Heart left ventricle (tissue), 16 donors: ENCODE measurements around the gene ERC1. TPM values are rescaled to one million over a fixed set of nuclear protein-coding genes. Genes with fewer than 3 reads are reported as not detected.

Source experiments
- ATAC-seq, 4 donors: fragments of 200-7000 bp; cut with Tn5 transposase; one replicate each; pipeline ENCODE4 v1.9.1; 2020 to 2022; ENCODE audit warnings: moderate library complexity in 4 of 4, mild to moderate bottlenecking in 3 of 4, moderate number of reproducible peaks in 1 of 4
- DNase-seq, 5 donors: peaks; one replicate each; pipeline ENCODE4 v3.0.0-alpha.2; 2020
- H3K27ac ChIP-seq, 12 donors: fragments of 200-600 bp; sonication (generic) in 4 of 12; one replicate each; pipeline versions ENCODE4 v1.5.0 to v1.8.0; 2016 to 2022; ENCODE audit warnings: mild to moderate bottlenecking in 2 of 12
- H3K27me3 ChIP-seq, 9 donors: fragments of 200-600 bp; sonication (generic) in 2 of 9; one replicate each; pipeline versions ENCODE4 v1.5.1 to v1.8.0; 2016 to 2022; ENCODE audit warnings: mild to moderate bottlenecking in 3 of 9
- H3K36me3 ChIP-seq, 9 donors: fragments of 200-600 bp; sonication (generic) in 2 of 9; one replicate each; pipeline versions ENCODE4 v1.5.0 to v1.8.0; 2018 to 2022; ENCODE audit warnings: mild to moderate bottlenecking in 2 of 9
- H3K4me1 ChIP-seq, 12 donors: fragments of 200-600 bp; sonication (generic) in 4 of 12; one replicate each; pipeline versions ENCODE4 v1.5.0 to v1.8.0; 2016 to 2022; ENCODE audit warnings: mild to moderate bottlenecking in 3 of 12
- H3K4me3 ChIP-seq, 12 donors: fragments of 200-600 bp; sonication (generic) in 4 of 12; one replicate each; pipeline versions ENCODE4 v1.5.0 to v1.8.0; 2017 to 2022; ENCODE audit warnings: mild to moderate bottlenecking in 9 of 12, moderate library complexity in 4 of 12
- H3K9me3 ChIP-seq, 12 donors: fragments of 200-600 bp; sonication (generic) in 4 of 12; one replicate each; pipeline versions ENCODE4 v1.5.0 to v1.8.0; 2016 to 2022; ENCODE audit warnings: mild to moderate bottlenecking in 1 of 12
- CTCF ChIP-seq, 12 donors: fragments of 200-600 bp; sonication (generic) in 4 of 12; IDR thresholded peaks; one replicate each; pipeline versions ENCODE4 v1.5.0 to v1.8.0; 2018 to 2022; ENCODE audit warnings: antibody characterized with exemption in 12 of 12, mild to moderate bottlenecking in 5 of 12
- POLR2A ChIP-seq, 2 donors: fragments of 450-650 bp; IDR thresholded peaks; one replicate each; pipeline ENCODE4 v1.6.1; 2017; ENCODE audit warnings: antibody characterized with exemption in 2 of 2, mild to moderate bottlenecking in 2 of 2, moderate library complexity in 2 of 2
- WGBS, 4 donors: extraction: QIAGEN DNeasy Blood & Tissue Kit in 2 of 4; methylation state at CpG; one replicate each; pipeline versions ENCODE4 v1.1.5 to v1.1.7; 2013 to 2018; 5-methylcytosine and 5-hydroxymethylcytosine counted together
- intact Hi-C, 10 donors: fragments of 100-400 bp; cut with DNase I; formaldehyde crosslinking; loops; one replicate each; pipeline versions ENCODE4 v1.11.1 to v1.14.2; 2022
- polyA plus RNA-seq, 2 donors: library from polyadenylated mRNA; stranded (reverse); fragments of 200-250 nt; gene quantifications; one replicate each; pipeline ENCODE4 v1.2.3, GENCODE V29; 2013
- total RNA-seq, 9 donors: library from RNA; depleted of rRNA in 2 of 9; stranded (reverse); fragments of >200 nt in 2 of 9; fragmentation: NEBNext Ultra II Directional in 3 of 9; extraction: Animal tissue kit (Norgen Biotek cat#: 25700) in 3 of 9; gene quantifications; one replicate each; pipeline versions ENCODE4 v1.1.0 to v1.2.4, GENCODE V29; 2016 to 2023
- donor health status: ischemic (EF 13 %, LVEDD 7.1; RV severe dilation, severe dysfunction).
- donor health status: healthy with polysubstance abuse.
- donor health status: DM: no; HTN: yes; CAD: no.
- donor health status: DM: no; HTN: no; CAD: no.
- donor health status: ischemic (EF 25% LVEDD 6.9; RV normal size, moderate dysfunction).
- donor health status: ischemic (EF 25% LVEDD 5.7; RV mildly dilated, moderate dysfunction).
- donor health status: healthy.
- donor health status: DM: yes; HTN: yes; CAD: no.
- donor health status: ischemic (EF 35%, LVEDD 5.7; RV mildly dilated, moderate dysfunction).
- donor health status: nonischemic (EF 11% LVEDD 7.7; RV severe dilation, severe dysfunction).
- donor health status: DM: yes; HTN: yes; CAD: no.
- donor health status: PGD.
- donor health status: ischemic (EF 29% LVEDD 5.4; RV normal size, mild dysfunction).
- donor health status: nonischemic (EF 23%, LVEDD 6.1; RV moderate dilation, normal function).

ERC1 gene
- total and polyA plus RNA-seq, 11 donors = 13.5 to 84.0 (median 47.9) TPM

GRCh38 chr12:1273051-1273450 is 282.0 kb downstream of the ERC1 start:
- Histone ChIP-seq H3K27me3 (no peaks in the 10 kb centered on the region), H3K4me3 (no peak overlapping the region), H3K27ac (no peak overlapping the region), H3K9me3 (no peaks in the 10 kb centered on the region), H3K4me1 (peaks cover 0 to 3% (median 0%) of the 10 kb centered on the region in 12 donors), H3K36me3 (peaks cover 0 to 9% (median 0%) of the 10 kb centered on the region in 9 donors)
- WGBS, 4 donors = 92 to 96% (median 94%) methylated on average over 5 of the region's 5 CpGs
- intact Hi-C loops = loop anchor here in 2 of 10 donors (10.0 kb wide), 1 partner anchor 312 kb away; no protein-coding TSS in a partner anchor
- DNase-seq = no peak
- TF ChIP-seq POLR2A (IDR thresholded peaks at IDR 0.05) = no peak
- TF ChIP-seq CTCF (IDR thresholded peaks at IDR 0.05) = no peak
- no peak for ATAC-seq

GRCh38 chr12:1277905-1278304 is 286.9 kb downstream of the ERC1 start:
- Histone ChIP-seq H3K4me3 (no peak overlapping the region), H3K9me3 (no peaks in the 10 kb centered on the region), H3K36me3 (peaks cover 0 to 4% (median 0%) of the 10 kb centered on the region in 9 donors), H3K4me1 (peaks cover 0 to 19% (median 3%) of the 10 kb centered on the region in 12 donors), H3K27me3 (no peaks in the 10 kb centered on the region), H3K27ac (no peak overlapping the region)
- ATAC-seq (no peak), DNase-seq (no peak)
- TF ChIP-seq POLR2A (IDR thresholded peaks at IDR 0.05) = no peak
- TF ChIP-seq CTCF (IDR thresholded peaks at IDR 0.05) = no peak
- 68 to 77% (median 75%) methylated on average over 4 of the region's 4 CpGs for WGBS, 4 donors
- intact Hi-C loops = loop anchor here in 3 of 10 donors (5.0 to 10.0 kb wide), 2 partner anchors 54 to 307 kb away; no protein-coding TSS in a partner anchor

- Histone ChIP-seq H3K36me3 (peaks cover 0 to 4% (median 0%) of the 10 kb centered on the region in 9 donors), H3K27me3 (no peaks in the 10 kb centered on the region), H3K4me3 (no peak overlapping the region), H3K9me3 (no peaks in the 10 kb centered on the region), H3K27ac (no peak overlapping the region), H3K4me1 (peaks cover 0 to 19% (median 3%) of the 10 kb centered on the region in 12 donors)
- WGBS, 4 donors = 37 to 51% (median 44%) methylated on average over 3 of the region's 3 CpGs
- ATAC-seq = no peak
- intact Hi-C loops = loop anchor here in 3 of 10 donors (5.0 to 10.0 kb wide), 2 partner anchors 53 to 306 kb away; no protein-coding TSS in a partner anchor
- DNase-seq = no peak
- TF ChIP-seq CTCF (IDR thresholded peaks at IDR 0.05) (peak in 5 of 12 donors; percentile 11 to 35 (median 31)), POLR2A (IDR thresholded peaks at IDR 0.05) (no peak)
These were observed 288.0 kb downstream of the ERC1 start for GRCh38 chr12:1279050-1279449.

GRCh38 chr12:1280059-1280458 is 289.0 kb downstream of the ERC1 start:
- DNase-seq = no peak
- Histone ChIP-seq H3K9me3 (no peaks in the 10 kb centered on the region), H3K4me1 (peaks cover 0 to 19% (median 3%) of the 10 kb centered on the region in 12 donors), H3K36me3 (no peaks in the 10 kb centered on the region), H3K4me3 (no peak overlapping the region), H3K27ac (no peak overlapping the region), H3K27me3 (no peaks in the 10 kb centered on the region)
- 95 to 97% (median 97%) methylated on average over 5 of the region's 5 CpGs for WGBS, 4 donors
- intact Hi-C loops = loop anchor here in 2 of 10 donors (5.0 kb wide), 1 partner anchor 302 kb away; no protein-coding TSS in a partner anchor
- TF ChIP-seq CTCF (IDR thresholded peaks at IDR 0.05) = no peak
- ATAC-seq = no peak
